WERI-Rb-1 (cell line): Measurements from ENCODE around the gene CTNNA3.

Source experiments
- DNase-seq: peaks from one replicate; pipeline ENCODE4 v3.0.0-alpha.2; 2020
- H3K27ac ChIP-seq: fragments of 250-450 bp; sonication (Bioruptor Pico); 2 replicates; pipeline ENCODE4 v1.5.1; 2020; ENCODE audit warnings: mild to moderate bottlenecking, moderate library complexity
- H3K27me3 ChIP-seq: fragments of 250-450 bp; sonication (Bioruptor Pico); 2 replicates; pipeline ENCODE4 v1.5.1; 2021; ENCODE audit warnings: mild to moderate bottlenecking, low read depth, moderate library complexity; ENCODE audit not compliant: insufficient read depth, severe bottlenecking
- H3K36me3 ChIP-seq: fragments of 250-450 bp; sonication (Bioruptor Pico); 2 replicates; pipeline ENCODE4 v1.5.1; 2020; ENCODE audit warnings: mild to moderate bottlenecking, moderate library complexity
- H3K4me3 ChIP-seq: 2 replicates; pipeline ENCODE4 v1.5.1; 2011; ENCODE audit warnings: low read depth, mild to moderate bottlenecking, control low read depth, low read length
- H3K9me3 ChIP-seq: fragments of 250-450 bp; sonication (Bioruptor Pico); 2 replicates; pipeline ENCODE4 v1.5.1; 2021; ENCODE audit warnings: mild to moderate bottlenecking, moderate library complexity; ENCODE audit not compliant: severe bottlenecking
- CTCF ChIP-seq: IDR thresholded peaks from 2 replicates; pipeline ENCODE4 v1.5.1; 2011; ENCODE audit warnings: low read depth, mild to moderate bottlenecking, control low read depth, inconsistent platforms, low read length

The CTNNA3 gene

GRCh38 chr10:66307826-66308225, 1388.2 kb downstream of the CTNNA3 start:
- no peak for TF ChIP-seq CTCF
- H3K36me3 ChIP-seq = no peaks in the 10 kb centered on the region
- H3K4me3 ChIP-seq = no peak overlapping the region
- no peak overlapping the region for H3K27ac ChIP-seq
- no peak for DNase-seq
- no peaks in the 10 kb centered on the region for H3K27me3 ChIP-seq
- H3K9me3 ChIP-seq = no peaks in the 10 kb centered on the region

- no peak overlapping the region for H3K27ac ChIP-seq
- H3K9me3 ChIP-seq = no peaks in the 10 kb centered on the region
- H3K27me3 ChIP-seq = no peaks in the 10 kb centered on the region
- no peaks in the 10 kb centered on the region for H3K36me3 ChIP-seq
- DNase-seq = no peak
- TF ChIP-seq CTCF = no peak
- H3K4me3 ChIP-seq = no peak overlapping the region
Observed at GRCh38 chr10:66301078-66301477, 1394.9 kb downstream of the CTNNA3 start.

GRCh38 chr10:66295602-66296001, 1400.4 kb downstream of the CTNNA3 start:
- TF ChIP-seq CTCF = no peak
- Histone ChIP-seq H3K27ac (no peak overlapping the region), H3K27me3 (no peaks in the 10 kb centered on the region), H3K36me3 (no peaks in the 10 kb centered on the region), H3K4me3 (no peak overlapping the region), H3K9me3 (no peaks in the 10 kb centered on the region)
- no peak for DNase-seq

DNA sequence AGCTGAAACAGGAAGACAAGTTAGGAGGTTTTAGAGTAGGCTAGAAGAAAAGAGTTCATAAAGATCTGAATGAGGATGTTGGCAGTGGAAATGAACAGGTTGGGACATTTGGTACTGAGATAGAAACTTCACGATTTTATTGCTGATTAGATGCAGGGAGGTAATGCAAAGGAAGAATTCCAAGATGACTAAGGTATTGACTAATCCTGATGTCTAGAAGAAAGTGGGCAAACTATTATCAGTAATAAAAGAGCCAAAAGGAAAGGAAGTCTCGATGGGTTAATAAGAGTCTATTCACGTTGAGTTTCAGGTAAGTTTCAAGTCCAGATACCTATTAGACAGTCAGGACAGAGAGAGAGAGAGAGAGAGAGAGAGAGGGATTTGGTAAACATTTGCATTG, 1401.5 kb downstream of the CTNNA3 start:
- DNase-seq = no peak
- TF ChIP-seq CTCF = no peak
- H3K4me3 ChIP-seq = no peak overlapping the region
- H3K27ac ChIP-seq = no peak overlapping the region
- no peaks in the 10 kb centered on the region for H3K27me3 ChIP-seq
- H3K9me3 ChIP-seq = no peaks in the 10 kb centered on the region
- H3K36me3 ChIP-seq = no peaks in the 10 kb centered on the region

- H3K27me3 ChIP-seq = no peaks in the 10 kb centered on the region
Observed at GRCh38 chr10:66292922-66293321, 1403.1 kb downstream of the CTNNA3 start.

More at GRCh38 chr10:66292922-66293321, 1403.1 kb downstream of the CTNNA3 start:
- H3K9me3 ChIP-seq = no peaks in the 10 kb centered on the region
- no peak for TF ChIP-seq CTCF
- no peaks in the 10 kb centered on the region for H3K36me3 ChIP-seq
- H3K27ac ChIP-seq = no peak overlapping the region
- no peak for DNase-seq
- H3K4me3 ChIP-seq = no peak overlapping the region
